CD4-positive, alpha-beta T cell treated with Interleukin-21 for 1 hour (primary cell): Measurements from ENCODE around the gene ACO2.
A peak's percentile ranks its signal among the peaks of the same experiment; 100 is the strongest.

Experiments used
- DNase-seq: peaks from one replicate; pipeline ENCODE4 v3.0.0-alpha.2; 2020

The ACO2 gene

GRCh38 chr22:41573677-41574076, 104.8 kb downstream of the ACO2 start:
- DNase-seq, result no peak

GRCh38 chr22:41574847-41575381, 106.0 kb downstream of the ACO2 start:
- no peak for DNase-seq

GRCh38 chr22:41575533-41575932, 106.6 kb downstream of the ACO2 start:
- no peak for DNase-seq

GRCh38 chr22:41576877-41577276, 108.0 kb downstream of the ACO2 start:
- DNase-seq, result peak; percentile 36

DNA sequence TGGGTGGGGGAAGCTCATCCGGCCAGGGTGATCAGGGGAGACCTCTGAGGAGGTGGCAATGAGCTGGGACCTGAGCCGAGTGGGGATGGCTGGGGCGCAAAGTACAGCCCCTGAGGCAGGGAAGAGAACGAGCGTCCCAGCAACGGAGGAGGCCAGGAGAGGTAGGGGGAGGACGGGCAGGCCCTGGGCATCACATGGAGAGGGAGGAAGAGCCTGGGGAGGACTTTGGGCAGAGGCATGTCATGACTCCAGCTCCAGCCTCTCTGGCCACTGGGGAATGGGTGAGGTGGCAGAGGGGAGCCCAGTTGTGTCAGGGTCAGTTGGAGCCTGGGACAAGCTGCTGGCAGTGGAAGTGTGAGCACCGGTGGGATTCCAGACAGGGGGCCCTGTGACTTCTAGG, 109.2 kb downstream of the ACO2 start:
- DNase-seq, result no peak
